CD14-positive monocyte (primary cell): ENCODE results near the gene MLLT1. TPM values are rescaled to one million over a fixed set of nuclear protein-coding genes. Genes with fewer than 3 reads are reported as not detected.

Experiments
- DNase-seq, 3 donors: peaks; one replicate each; pipeline ENCODE4 v3.0.0-alpha.2; 2011 to 2022
- H2AFZ ChIP-seq: 2 replicates; pipeline ENCODE4 v1.6.0; 2012; ENCODE audit warnings: mild to moderate bottlenecking, low read depth, low read length, inconsistent platforms; ENCODE audit not compliant: insufficient read depth, poor library complexity, severe bottlenecking
- H3K27ac ChIP-seq, 2 donors: 1 replicate in 1 of 2; 2 replicates in 1 of 2; pipeline ENCODE4 v1.5.1; 2012 to 2013; ENCODE audit warnings: low read length in 2 of 2, control low read depth in 1 of 2, inconsistent platforms in 1 of 2, low read depth in 1 of 2, mild to moderate bottlenecking in 1 of 2
- H3K27me3 ChIP-seq, 2 donors: one replicate each; pipeline versions ENCODE4 v1.6.0 to v1.6.1; 2011 to 2013; ENCODE audit warnings: low read length in 2 of 2; ENCODE audit not compliant: control insufficient read depth in 2 of 2, insufficient read depth in 2 of 2
- H3K36me3 ChIP-seq, 2 donors: replicated peaks in 1 of 2; 1 replicate in 1 of 2; 2 replicates in 1 of 2; pipeline versions ENCODE4 v1.5.1 to v1.6.1; 2012 to 2013; ENCODE audit warnings: low read length in 2 of 2, control low read depth in 1 of 2, inconsistent platforms in 1 of 2, mild to moderate bottlenecking in 1 of 2; ENCODE audit not compliant: insufficient read depth in 2 of 2, control insufficient read depth in 1 of 2
- H3K4me1 ChIP-seq, 2 donors: 1 replicate in 1 of 2; 2 replicates in 1 of 2; pipeline versions ENCODE4 v1.5.1 to v1.6.1; 2012 to 2013; ENCODE audit warnings: low read length in 2 of 2, control low read depth in 1 of 2, inconsistent platforms in 1 of 2, mild to moderate bottlenecking in 1 of 2, moderate library complexity in 1 of 2; ENCODE audit not compliant: insufficient read depth in 2 of 2, control insufficient read depth in 1 of 2
- H3K4me2 ChIP-seq: replicated peaks from 2 replicates; pipeline ENCODE3; 2012; ENCODE audit warnings: low read length, moderate library complexity, mild to moderate bottlenecking; ENCODE audit not compliant: poor library complexity, severe bottlenecking; ENCODE audit errors: extremely low read depth
- H3K4me3 ChIP-seq, 3 experiments: fragments of 200-600 bp in 1 of 3; sonication (generic) in 1 of 3; replicated peaks in 1 of 3; 1 replicate in 2 of 3; 2 replicates in 1 of 3; pipeline ENCODE4 v1.5.1; 2011 to 2013; ENCODE audit warnings: low read length in 3 of 3, mild to moderate bottlenecking in 3 of 3, control low read depth in 2 of 3, low read depth in 2 of 3, inconsistent platforms in 1 of 3, moderate library complexity in 1 of 3
- H3K79me2 ChIP-seq: 2 replicates; pipeline ENCODE4 v1.6.0; 2012; ENCODE audit warnings: mild to moderate bottlenecking, control low read depth, inconsistent platforms, low read length, moderate library complexity; ENCODE audit not compliant: insufficient read depth
- H3K9ac ChIP-seq: 2 replicates; pipeline ENCODE4 v1.6.0; 2017; ENCODE audit warnings: low read length, mild to moderate bottlenecking; ENCODE audit not compliant: insufficient read depth, poor library complexity, severe bottlenecking
- H3K9me3 ChIP-seq, 2 donors: replicated peaks in 1 of 2; 1 replicate in 1 of 2; 2 replicates in 1 of 2; pipeline versions ENCODE4 v1.5.1 to v1.6.1; 2012 to 2013; ENCODE audit warnings: low read length in 2 of 2, control low read depth in 1 of 2; ENCODE audit not compliant: control insufficient read depth in 1 of 2, insufficient read depth in 1 of 2
- H4K20me1 ChIP-seq: 2 replicates; pipeline ENCODE4 v1.6.0; 2012; ENCODE audit warnings: mild to moderate bottlenecking, low read length, control low read depth, moderate library complexity; ENCODE audit not compliant: insufficient read depth
- H3K27ac Mint-ChIP-seq, 7 donors: one replicate each; pipeline ENCODE4 v1.8.0; 2020; ENCODE audit warnings: mild to moderate bottlenecking in 7 of 7, mixed read lengths in 7 of 7, moderate library complexity in 6 of 7, inconsistent platforms in 2 of 7
- H3K27me3 Mint-ChIP-seq, 3 donors: one replicate each; pipeline ENCODE4 v1.8.0; 2021 to 2022; ENCODE audit warnings: low read depth in 3 of 3, mild to moderate bottlenecking in 3 of 3, mixed read lengths in 3 of 3, moderate library complexity in 3 of 3, inconsistent platforms in 1 of 3
- H3K36me3 Mint-ChIP-seq, 2 donors: one replicate each; pipeline ENCODE4 v1.8.0; 2020; ENCODE audit warnings: mixed read lengths in 2 of 2, inconsistent platforms in 1 of 2, mild to moderate bottlenecking in 1 of 2
- H3K4me1 Mint-ChIP-seq: one replicate; pipeline ENCODE4 v1.8.0; 2020; ENCODE audit warnings: mild to moderate bottlenecking, mixed read lengths
- H3K4me3 Mint-ChIP-seq, 2 donors: one replicate each; pipeline ENCODE4 v1.8.0; 2020; ENCODE audit warnings: mild to moderate bottlenecking in 2 of 2, mixed read lengths in 2 of 2, moderate library complexity in 1 of 2
- H3K9me3 Mint-ChIP-seq, 7 donors: one replicate each; pipeline ENCODE4 v1.8.0; 2020 to 2022; ENCODE audit warnings: mixed read lengths in 7 of 7, mild to moderate bottlenecking in 6 of 7, moderate library complexity in 6 of 7, inconsistent platforms in 2 of 7
- CTCF ChIP-seq: fragments of 200-600 bp; IDR thresholded peaks from one replicate; pipeline ENCODE4 v1.8.0; 2022; ENCODE audit warnings: antibody characterized with exemption, mild to moderate bottlenecking
- WGBS: methylation state at CpG from one replicate; pipeline ENCODE4 v1.1.5; 2013; ENCODE audit warnings: missing lambda C conversion rate; ENCODE audit not compliant: insufficient coverage; 5-methylcytosine and 5-hydroxymethylcytosine counted together
- intact Hi-C, 2 donors: fragments of 100-400 bp; cut with micrococcal nuclease; formaldehyde crosslinking; loops; one replicate each; pipeline versions ENCODE4 v1.15.0 to v1.15.1; 2023
- polyA plus RNA-seq, 3 donors: library from polyadenylated mRNA; depleted of rRNA in 1 of 3; unstranded in 2 of 3; stranded (reverse) in 1 of 3; fragments of 300-500 nt in 2 of 3; fragments of >200 nt in 1 of 3; fragmentation: Illumina TruSeq in 2 of 3; gene quantifications; 1 replicate in 2 of 3; 2 replicates in 1 of 3; pipeline ENCODE4 v1.2.3, GENCODE V29; 2012 to 2021

MLLT1 gene
- polyA plus RNA-seq, 3 donors, result 0.65 to 17.3 (median 0.99) TPM

DNA sequence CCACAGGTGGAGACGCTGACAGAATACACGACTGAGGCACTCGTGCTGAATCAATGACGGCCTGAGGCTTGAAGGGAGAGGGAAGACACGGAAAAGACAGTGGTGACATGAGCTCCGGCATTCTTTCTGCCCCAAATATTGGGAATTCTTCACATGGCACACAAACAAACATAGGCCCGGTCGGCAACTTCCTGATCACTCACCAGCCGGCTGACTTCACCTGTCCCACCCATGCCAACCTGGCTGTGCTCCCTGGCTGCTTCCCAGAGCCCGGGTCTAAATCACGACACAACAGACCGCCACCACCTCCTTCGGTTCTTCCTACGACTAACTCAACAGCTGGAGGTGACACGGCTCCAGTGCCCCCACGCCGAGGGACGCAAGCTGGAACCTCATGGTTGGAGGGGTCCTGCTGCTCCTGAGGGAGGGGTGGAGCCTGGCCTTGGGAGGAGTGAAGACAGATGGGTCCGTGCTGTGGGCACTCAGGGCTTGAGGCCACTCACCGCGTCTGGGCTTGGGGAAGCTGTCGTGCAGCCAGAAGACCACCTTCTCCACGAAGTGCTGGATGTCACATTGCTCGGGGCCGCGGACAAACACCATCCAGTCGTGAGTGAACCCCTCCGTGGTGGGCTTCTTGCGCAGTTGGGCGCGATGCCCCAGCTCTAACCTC is 9.6 kb downstream of the MLLT1 start:
- DNase-seq, result no peak
- intact Hi-C loops, result no loop called here
- Mint-ChIP-seq H3K4me3 (no peak overlapping the region), H3K9me3 (no peaks in the 10 kb centered on the region), H3K4me1 (peaks cover 44% of the 10 kb centered on the region), H3K27ac (peak overlapping the region in 2 of 7 donors; percentile 3 to 70), H3K36me3 (peaks cover 47 to 64% of the 10 kb centered on the region in 2 donors), H3K27me3 (peaks cover 0 to 4% (median 0%) of the 10 kb centered on the region in 3 donors)
- Histone ChIP-seq H3K27me3 (no peaks in the 10 kb centered on the region), H3K79me2 (peaks cover 94% of the 10 kb centered on the region), H3K9me3 (no peaks in the 10 kb centered on the region), H4K20me1 (peaks cover 61% of the 10 kb centered on the region), H3K36me3 (peaks cover 30 to 55% of the 10 kb centered on the region in 2 donors), H3K4me3 (no peak overlapping the region), H3K4me2 (no peak overlapping the region), H3K9ac (no peak overlapping the region), H3K4me1 (peaks cover 29 to 30% of the 10 kb centered on the region in 2 donors), H2AFZ (no peak overlapping the region), H3K27ac (peak overlapping the region in 1 of 2 donors; percentile 20)
- no peak for TF ChIP-seq CTCF
- WGBS, result 97% methylated on average over 23 of the region's 31 CpGs

GRCh38 chr19:6269101-6269886 is 10.5 kb downstream of the MLLT1 start:
- Mint-ChIP-seq H3K36me3 (peaks cover 52 to 68% of the 10 kb centered on the region in 2 donors), H3K9me3 (no peaks in the 10 kb centered on the region), H3K27me3 (peaks cover 0 to 4% (median 0%) of the 10 kb centered on the region in 3 donors), H3K4me1 (peaks cover 35% of the 10 kb centered on the region), H3K27ac (peak overlapping the region in 3 of 7 donors; percentile 16 to 70 (median 41)), H3K4me3 (no peak overlapping the region)
- Histone ChIP-seq H3K4me2 (no peak overlapping the region), H3K4me1 (peaks cover 20 to 21% of the 10 kb centered on the region in 2 donors), H3K4me3 (no peak overlapping the region), H3K79me2 (peaks cover 94% of the 10 kb centered on the region), H3K9me3 (no peaks in the 10 kb centered on the region), H3K27ac (no peak overlapping the region), H3K36me3 (peaks cover 30 to 62% of the 10 kb centered on the region in 2 donors), H3K9ac (no peak overlapping the region), H4K20me1 (peaks cover 66% of the 10 kb centered on the region), H2AFZ (no peak overlapping the region), H3K27me3 (no peaks in the 10 kb centered on the region)
- TF ChIP-seq CTCF, result no peak
- intact Hi-C loops, result no loop called here
- WGBS, result 85% methylated on average over 27 of the region's 33 CpGs
- no peak for DNase-seq
